ENCODE data around the gene LIN7C.

GRCh38 chr11:27555264-27555663 is 48.7 kb upstream of the LIN7C start:
- no peak for TF ChIP-seq CTCF (IDR thresholded peaks at IDR 0.05)
- no peak for TF ChIP-seq MAX (IDR thresholded peaks at IDR 0.05)
- no peak for TF ChIP-seq EP300 (IDR thresholded peaks at IDR 0.05)
- no peak for TF ChIP-seq MAFK (IDR thresholded peaks at IDR 0.05; ENCODE audit: partially characterized antibody)
- TF ChIP-seq JUN (IDR thresholded peaks at IDR 0.05): no peak
- no peak for TF ChIP-seq REST (IDR thresholded peaks at IDR 0.05)
- TF ChIP-seq POLR2A (IDR thresholded peaks at IDR 0.05; ENCODE audit: low read length): no peak
- TF ChIP-seq RAD21 (conservative IDR thresholded peaks at IDR 0.05 in 1 of 2, IDR thresholded peaks at IDR 0.05 in 1 of 2): no peak
- no peak for TF ChIP-seq RNF2 (IDR thresholded peaks at IDR 0.05; ENCODE audit: borderline replicate concordance, low read depth)
- no peak for TF ChIP-seq HDAC2 (IDR thresholded peaks at IDR 0.05)
- TF ChIP-seq SREBF2 (IDR thresholded peaks at IDR 0.05): no peak
- TF ChIP-seq RARB (CRISPR knock-in tag; IDR thresholded peaks at IDR 0.05): no peak
- no peak for TF ChIP-seq CEBPB (IDR thresholded peaks at IDR 0.05)
